ENCODE data around the gene RSPH6A. TPM values are rescaled to one million over a fixed set of nuclear protein-coding genes. Genes with fewer than 3 reads are reported as not detected.
"Not testable (repeated sequence)": the region's sequence is repeated elsewhere in the genome, so short reads cannot be mapped to it uniquely, and the experiment has no call there.

Gene RSPH6A
- total RNA-seq, 2 experiments from 2014 or later = 0.17 to 0.25 TPM

GRCh38 chr19:45800070-45800553, 15.0 kb downstream of the RSPH6A start:
- H3K4me1 Mint-ChIP-seq (ENCODE audit: low read depth) = peaks cover 5% of the 10 kb centered on the region
- H3K36me3 Mint-ChIP-seq (ENCODE audit: low read depth) = no peaks in the 10 kb centered on the region
- DNase-seq = peak in 1 of 14 experiments; percentile 23
- ATAC-seq (ENCODE audit: poor library complexity) = no peak
- no peak overlapping the region for H3K4me3 Mint-ChIP-seq
- H3K27me3 ChIP-seq (ENCODE audit: control insufficient read depth in 1 of 2, insufficient read depth in 2 of 2, low read length in 2 of 2) = peaks cover 21 to 23% of the 10 kb centered on the region in 2 experiments
- no peaks in the 10 kb centered on the region for H3K36me3 ChIP-seq (ENCODE audit: insufficient read depth, low read length)
- TF ChIP-seq, protein P1, sequence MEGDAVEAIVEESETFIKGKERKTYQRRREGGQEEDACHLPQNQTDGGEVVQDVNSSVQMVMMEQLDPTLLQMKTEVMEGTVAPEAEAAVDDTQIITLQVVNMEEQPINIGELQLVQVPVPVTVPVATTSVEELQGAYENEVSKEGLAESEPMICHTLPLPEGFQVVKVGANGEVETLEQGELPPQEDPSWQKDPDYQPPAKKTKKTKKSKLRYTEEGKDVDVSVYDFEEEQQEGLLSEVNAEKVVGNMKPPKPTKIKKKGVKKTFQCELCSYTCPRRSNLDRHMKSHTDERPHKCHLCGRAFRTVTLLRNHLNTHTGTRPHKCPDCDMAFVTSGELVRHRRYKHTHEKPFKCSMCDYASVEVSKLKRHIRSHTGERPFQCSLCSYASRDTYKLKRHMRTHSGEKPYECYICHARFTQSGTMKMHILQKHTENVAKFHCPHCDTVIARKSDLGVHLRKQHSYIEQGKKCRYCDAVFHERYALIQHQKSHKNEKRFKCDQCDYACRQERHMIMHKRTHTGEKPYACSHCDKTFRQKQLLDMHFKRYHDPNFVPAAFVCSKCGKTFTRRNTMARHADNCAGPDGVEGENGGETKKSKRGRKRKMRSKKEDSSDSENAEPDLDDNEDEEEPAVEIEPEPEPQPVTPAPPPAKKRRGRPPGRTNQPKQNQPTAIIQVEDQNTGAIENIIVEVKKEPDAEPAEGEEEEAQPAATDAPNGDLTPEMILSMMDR (IDR thresholded peaks at IDR 0.05) = no peak
- POLR2A ChIA-PET = interaction anchor here (1.3 to 3.6 kb wide), 2 partner anchors 30 to 85 kb away, joined by 3 to 52 read pairs; partner anchors contain the start of gene SIX5
- H3K27ac ChIP-seq (ENCODE audit: low read depth in 1 of 2, low read length in 2 of 2) = no peak overlapping the region
- intact Hi-C loops (cut with DNase I, micrococcal nuclease) = no loop called here
- CTCF ChIA-PET = interaction anchor here (1.7 to 7.0 kb wide), 5 partner anchors 17 to 107 kb away, joined by 5 to 172 read pairs (median 10); partner anchors contain the start of genes FBXO46, QPCTL and SIX5
- H3K27me3 Mint-ChIP-seq = peaks cover 32% of the 10 kb centered on the region
- peaks cover 7% of the 10 kb centered on the region for H3K4me1 ChIP-seq (ENCODE audit: insufficient read depth, low read length)
- H3K27ac Mint-ChIP-seq = no peak overlapping the region
- H3K9me3 ChIP-seq (ENCODE audit: control insufficient read depth in 1 of 2, insufficient read depth in 1 of 2, low read length in 2 of 2) = no peaks in the 10 kb centered on the region
- no peaks in the 10 kb centered on the region for H3K9me3 Mint-ChIP-seq
- H3K4me3 ChIP-seq (ENCODE audit: low read length) = no peak overlapping the region

DNA sequence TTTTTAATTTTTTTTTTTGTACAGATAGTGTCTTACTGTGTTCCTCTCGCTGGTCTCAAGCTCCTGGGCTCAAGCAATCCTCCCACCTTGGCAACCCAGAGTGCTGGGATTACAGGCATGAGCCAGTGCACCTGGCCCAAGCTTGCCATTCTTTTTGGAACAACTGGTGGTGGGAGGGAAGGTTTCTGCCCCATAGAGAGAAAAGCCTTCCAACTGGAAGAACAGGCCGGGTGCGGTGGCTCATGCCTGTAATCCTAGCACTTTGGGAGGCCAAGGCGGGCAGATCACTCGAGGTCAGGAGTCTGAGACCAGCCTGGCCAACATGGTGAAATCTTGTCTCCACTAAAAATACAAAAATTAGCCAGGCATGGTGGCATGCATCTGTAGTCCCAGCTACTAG, 15.6 kb downstream of the RSPH6A start:
- peaks cover 26 to 28% of the 10 kb centered on the region in 2 experiments for H3K27me3 ChIP-seq (ENCODE audit: control insufficient read depth in 1 of 2, insufficient read depth in 2 of 2, low read length in 2 of 2)
- H3K4me3 Mint-ChIP-seq; H3K27ac Mint-ChIP-seq; H3K9me3 ChIP-seq (ENCODE audit: control insufficient read depth in 1 of 2, insufficient read depth in 1 of 2, low read length in 2 of 2); H3K9me3 Mint-ChIP-seq; H3K4me1 ChIP-seq (ENCODE audit: insufficient read depth, low read length); H3K36me3 Mint-ChIP-seq (ENCODE audit: low read depth); H3K4me3 ChIP-seq (ENCODE audit: low read length); H3K4me1 Mint-ChIP-seq (ENCODE audit: low read depth); ATAC-seq (ENCODE audit: poor library complexity); H3K36me3 ChIP-seq (ENCODE audit: insufficient read depth, low read length); DNase-seq; H3K27ac ChIP-seq (ENCODE audit: low read depth in 1 of 2, low read length in 2 of 2): not testable (repeated sequence)
- intact Hi-C loops (cut with DNase I, micrococcal nuclease) = loop anchor here (1.0 to 10.0 kb wide), 2 partner anchors 29 to 195 kb away; partner anchors contain the start of gene CCDC61 (in 1 of the 2)
- POLR2A ChIA-PET = interaction anchor here (0.9 to 3.6 kb wide), 5 partner anchors 20 to 86 kb away, joined by 3 to 52 read pairs (median 3); partner anchors contain the start of gene SIX5
- peaks cover 38% of the 10 kb centered on the region for H3K27me3 Mint-ChIP-seq
- CTCF ChIA-PET = interaction anchor here (0.6 to 7.0 kb wide), 8 partner anchors 9 to 106 kb away, joined by 3 to 172 read pairs (median 7); partner anchors contain the start of genes FBXO46, QPCTL and SIX5

- peaks cover 28 to 33% of the 10 kb centered on the region in 2 experiments for H3K27me3 ChIP-seq (ENCODE audit: control insufficient read depth in 1 of 2, insufficient read depth in 2 of 2, low read length in 2 of 2)
- intact Hi-C loops (cut with DNase I, micrococcal nuclease) = loop anchor here (1.0 to 10.0 kb wide), 2 partner anchors 29 to 196 kb away; partner anchors contain the start of gene CCDC61 (in 1 of the 2)
- Mint-ChIP-seq H3K27me3 (peaks cover 39% of the 10 kb centered on the region), H3K36me3 (ENCODE audit: low read depth) (no peaks in the 10 kb centered on the region), H3K4me3 (no peak overlapping the region), H3K4me1 (ENCODE audit: low read depth) (peaks cover 11% of the 10 kb centered on the region), H3K27ac (no peak overlapping the region), H3K9me3 (no peaks in the 10 kb centered on the region)
- H3K36me3 ChIP-seq (ENCODE audit: insufficient read depth, low read length) = no peaks in the 10 kb centered on the region
- H3K9me3 ChIP-seq (ENCODE audit: control insufficient read depth in 1 of 2, insufficient read depth in 1 of 2, low read length in 2 of 2) = no peaks in the 10 kb centered on the region
- H3K4me3 ChIP-seq (ENCODE audit: low read length) = no peak overlapping the region
- ATAC-seq (ENCODE audit: poor library complexity) (peak; percentile 96), DNase-seq (peak in 13 of 14 experiments; percentile 33 to 82 (median 52))
- CTCF ChIA-PET = interaction anchor here (0.6 to 7.0 kb wide), 9 partner anchors 9 to 371 kb away, joined by 3 to 172 read pairs (median 5); partner anchors contain the start of genes FBXO46, QPCTL and SIX5
- TF ChIP-seq, protein P1 (IDR thresholded peaks at IDR 0.05) = peak; percentile 91
- no peak overlapping the region for H3K27ac ChIP-seq (ENCODE audit: low read depth in 1 of 2, low read length in 2 of 2)
- POLR2A ChIA-PET = interaction anchor here (0.9 to 3.6 kb wide), 5 partner anchors 20 to 86 kb away, joined by 3 to 52 read pairs (median 3); partner anchors contain the start of gene SIX5
- peaks cover 7% of the 10 kb centered on the region for H3K4me1 ChIP-seq (ENCODE audit: insufficient read depth, low read length)
Measured at GRCh38 chr19:45798995-45799517, 16.1 kb downstream of the RSPH6A start.

Measured in CD4-positive, alpha-beta T cell (primary cell).